ENCODE results near the gene KRT14.
"Not testable (repeated sequence)": the region's sequence is repeated elsewhere in the genome, so short reads cannot be mapped to it uniquely, and the experiment has no call there.

Gene KRT14

GRCh38 chr17:41619927-41620582 lies 33.4 kb upstream of the KRT14 start:
- DNase-seq (ENCODE audit: low spot score in 2 of 2); H3K4me3 Mint-ChIP-seq: not testable (repeated sequence)
- H3K27me3 Mint-ChIP-seq: peaks cover 39% of the 10 kb centered on the region

GRCh38 chr17:41619036-41619926 lies 32.6 kb upstream of the KRT14 start:
- Mint-ChIP-seq H3K4me3 (no peak overlapping the region), H3K27me3 (peaks cover 47% of the 10 kb centered on the region), H3K36me3 (ENCODE audit: insufficient read depth) (peaks cover 5% of the 10 kb centered on the region), H3K9me3 (no peaks in the 10 kb centered on the region), H3K27ac (ENCODE audit: low read depth) (no peak overlapping the region), H3K4me1 (no peaks in the 10 kb centered on the region)
- ATAC-seq (replicated peaks; ENCODE audit: extremely low read depth, poor library complexity, severe bottlenecking) (no peak), DNase-seq (ENCODE audit: low spot score in 2 of 2) (no peak)

More at GRCh38 chr17:41619927-41620582, 33.4 kb upstream of the KRT14 start:
- not testable (repeated sequence) for H3K27ac Mint-ChIP-seq (ENCODE audit: low read depth); H3K36me3 Mint-ChIP-seq (ENCODE audit: insufficient read depth); H3K4me1 Mint-ChIP-seq; H3K9me3 Mint-ChIP-seq; ATAC-seq (replicated peaks; ENCODE audit: extremely low read depth, poor library complexity, severe bottlenecking)

GRCh38 chr17:41618341-41619035 lies 31.8 kb upstream of the KRT14 start:
- DNase-seq (ENCODE audit: low spot score in 2 of 2): no peak
- no peaks in the 10 kb centered on the region for H3K4me1 Mint-ChIP-seq
- no peak for ATAC-seq (replicated peaks; ENCODE audit: extremely low read depth, poor library complexity, severe bottlenecking)
- no peak overlapping the region for H3K27ac Mint-ChIP-seq (ENCODE audit: low read depth)
- peaks cover 55% of the 10 kb centered on the region for H3K27me3 Mint-ChIP-seq
- H3K4me3 Mint-ChIP-seq: no peak overlapping the region
- peaks cover 5% of the 10 kb centered on the region for H3K36me3 Mint-ChIP-seq (ENCODE audit: insufficient read depth)
- no peaks in the 10 kb centered on the region for H3K9me3 Mint-ChIP-seq

GRCh38 chr17:41617698-41618097 lies 31.0 kb upstream of the KRT14 start:
- Mint-ChIP-seq H3K27ac (ENCODE audit: low read depth) (no peak overlapping the region), H3K36me3 (ENCODE audit: insufficient read depth) (peaks cover 5% of the 10 kb centered on the region), H3K27me3 (peaks cover 59% of the 10 kb centered on the region), H3K4me1 (no peaks in the 10 kb centered on the region), H3K4me3 (no peak overlapping the region), H3K9me3 (no peaks in the 10 kb centered on the region)
- DNase-seq (ENCODE audit: low spot score in 2 of 2) (no peak), ATAC-seq (replicated peaks; ENCODE audit: extremely low read depth, poor library complexity, severe bottlenecking) (no peak)

- ATAC-seq (replicated peaks; ENCODE audit: extremely low read depth, poor library complexity, severe bottlenecking) (no peak), DNase-seq (ENCODE audit: low spot score in 2 of 2) (no peak)
- Mint-ChIP-seq H3K9me3 (no peaks in the 10 kb centered on the region), H3K27me3 (peaks cover 58% of the 10 kb centered on the region), H3K4me1 (no peaks in the 10 kb centered on the region), H3K27ac (ENCODE audit: low read depth) (no peak overlapping the region), H3K36me3 (ENCODE audit: insufficient read depth) (peaks cover 2% of the 10 kb centered on the region), H3K4me3 (no peak overlapping the region)
Measured at GRCh38 chr17:41617136-41617535, 30.4 kb upstream of the KRT14 start.

GRCh38 chr17:41616486-41616885 lies 29.8 kb upstream of the KRT14 start:
- H3K36me3 Mint-ChIP-seq (ENCODE audit: insufficient read depth); ATAC-seq (replicated peaks; ENCODE audit: extremely low read depth, poor library complexity, severe bottlenecking); H3K9me3 Mint-ChIP-seq: not testable (repeated sequence)

GRCh38 chr17:41615454-41615853 lies 28.8 kb upstream of the KRT14 start:
- ATAC-seq (replicated peaks; ENCODE audit: extremely low read depth, poor library complexity, severe bottlenecking): no peak

More at GRCh38 chr17:41616486-41616885, 29.8 kb upstream of the KRT14 start:
- H3K27ac Mint-ChIP-seq (ENCODE audit: low read depth); DNase-seq (ENCODE audit: low spot score in 2 of 2); H3K4me1 Mint-ChIP-seq; H3K4me3 Mint-ChIP-seq: not testable (repeated sequence)
- peaks cover 52% of the 10 kb centered on the region for H3K27me3 Mint-ChIP-seq

GRCh38 chr17:41614767-41615166 lies 28.1 kb upstream of the KRT14 start:
- H3K27me3 Mint-ChIP-seq: peaks cover 45% of the 10 kb centered on the region
- not testable (repeated sequence) for ATAC-seq (replicated peaks; ENCODE audit: extremely low read depth, poor library complexity, severe bottlenecking); H3K4me3 Mint-ChIP-seq; H3K4me1 Mint-ChIP-seq; H3K9me3 Mint-ChIP-seq; DNase-seq (ENCODE audit: low spot score in 2 of 2); H3K27ac Mint-ChIP-seq (ENCODE audit: low read depth); H3K36me3 Mint-ChIP-seq (ENCODE audit: insufficient read depth)

More at GRCh38 chr17:41615454-41615853, 28.8 kb upstream of the KRT14 start:
- Mint-ChIP-seq H3K4me3 (no peak overlapping the region), H3K27me3 (peaks cover 47% of the 10 kb centered on the region), H3K4me1 (no peaks in the 10 kb centered on the region), H3K36me3 (ENCODE audit: insufficient read depth) (peaks cover 2% of the 10 kb centered on the region), H3K27ac (ENCODE audit: low read depth) (no peak overlapping the region), H3K9me3 (no peaks in the 10 kb centered on the region)
- no peak for DNase-seq (ENCODE audit: low spot score in 2 of 2)

GRCh38 chr17:41614098-41614497 lies 27.4 kb upstream of the KRT14 start:
- Mint-ChIP-seq H3K4me1 (no peaks in the 10 kb centered on the region), H3K36me3 (ENCODE audit: insufficient read depth) (no peaks in the 10 kb centered on the region), H3K9me3 (no peaks in the 10 kb centered on the region), H3K27me3 (peaks cover 43% of the 10 kb centered on the region), H3K4me3 (no peak overlapping the region), H3K27ac (ENCODE audit: low read depth) (no peak overlapping the region)
- no peak for ATAC-seq (replicated peaks; ENCODE audit: extremely low read depth, poor library complexity, severe bottlenecking)
- no peak for DNase-seq (ENCODE audit: low spot score in 2 of 2)

- Mint-ChIP-seq H3K27me3 (peaks cover 39% of the 10 kb centered on the region), H3K4me1 (no peaks in the 10 kb centered on the region), H3K4me3 (no peak overlapping the region), H3K36me3 (ENCODE audit: insufficient read depth) (no peaks in the 10 kb centered on the region), H3K27ac (ENCODE audit: low read depth) (no peak overlapping the region), H3K9me3 (no peaks in the 10 kb centered on the region)
- DNase-seq (ENCODE audit: low spot score in 2 of 2) (no peak), ATAC-seq (replicated peaks; ENCODE audit: extremely low read depth, poor library complexity, severe bottlenecking) (no peak)
Measured at GRCh38 chr17:41613277-41614082, 26.8 kb upstream of the KRT14 start.

- H3K27me3 Mint-ChIP-seq: peaks cover 44% of the 10 kb centered on the region
- H3K9me3 Mint-ChIP-seq; ATAC-seq (replicated peaks; ENCODE audit: extremely low read depth, poor library complexity, severe bottlenecking); H3K27ac Mint-ChIP-seq (ENCODE audit: low read depth); H3K36me3 Mint-ChIP-seq (ENCODE audit: insufficient read depth); DNase-seq (ENCODE audit: low spot score in 2 of 2); H3K4me3 Mint-ChIP-seq; H3K4me1 Mint-ChIP-seq: not testable (repeated sequence)
Measured at GRCh38 chr17:41612376-41613160, 25.9 kb upstream of the KRT14 start, which contains the start of gene KRT16. Gene KRT16 (minus strand): TSS chr17:41612767. CDS start chr17:41612688, 79 bp downstream.

Measured in central memory CD8-positive, alpha-beta T cell (primary cell).